ENCODE measurements around the gene IFTAP.

IFTAP gene

GRCh38 chr11:36605221-36606216, 11.2 kb downstream of the IFTAP start:
- Histone ChIP-seq H3K27me3 (ENCODE audit: insufficient read depth, low read length) (no peaks in the 10 kb centered on the region), H3K4me3 (ENCODE audit: low read length) (no peak overlapping the region), H3K4me1 (ENCODE audit: insufficient read depth, low read length) (no peaks in the 10 kb centered on the region), H3K9me3 (ENCODE audit: low read length) (no peaks in the 10 kb centered on the region), H3K36me3 (ENCODE audit: insufficient read depth, low read length) (no peaks in the 10 kb centered on the region), H2AFZ (ENCODE audit: low read depth, low read length) (no peak overlapping the region)

GRCh38 chr11:36608491-36609199, 14.3 kb downstream of the IFTAP start:
- Histone ChIP-seq H2AFZ (ENCODE audit: low read depth, low read length) (no peak overlapping the region), H3K4me3 (ENCODE audit: low read length) (no peak overlapping the region), H3K9me3 (ENCODE audit: low read length) (no peaks in the 10 kb centered on the region), H3K36me3 (ENCODE audit: insufficient read depth, low read length) (no peaks in the 10 kb centered on the region), H3K27me3 (ENCODE audit: insufficient read depth, low read length) (no peaks in the 10 kb centered on the region), H3K4me1 (ENCODE audit: insufficient read depth, low read length) (no peaks in the 10 kb centered on the region)

GRCh38 chr11:36609383-36609782, 15.1 kb downstream of the IFTAP start:
- no peaks in the 10 kb centered on the region for H3K36me3 ChIP-seq (ENCODE audit: insufficient read depth, low read length)
- H2AFZ ChIP-seq (ENCODE audit: low read depth, low read length) = no peak overlapping the region
- H3K27me3 ChIP-seq (ENCODE audit: insufficient read depth, low read length) = no peaks in the 10 kb centered on the region
- no peaks in the 10 kb centered on the region for H3K9me3 ChIP-seq (ENCODE audit: low read length)
- H3K4me1 ChIP-seq (ENCODE audit: insufficient read depth, low read length) = no peaks in the 10 kb centered on the region
- no peak overlapping the region for H3K4me3 ChIP-seq (ENCODE audit: low read length)

GRCh38 chr11:36615826-36616225, 21.5 kb downstream of the IFTAP start:
- Histone ChIP-seq H3K4me1 (ENCODE audit: insufficient read depth, low read length) (no peaks in the 10 kb centered on the region), H3K36me3 (ENCODE audit: insufficient read depth, low read length) (no peaks in the 10 kb centered on the region), H2AFZ (ENCODE audit: low read depth, low read length) (no peak overlapping the region), H3K4me3 (ENCODE audit: low read length) (no peak overlapping the region), H3K9me3 (ENCODE audit: low read length) (no peaks in the 10 kb centered on the region), H3K27me3 (ENCODE audit: insufficient read depth, low read length) (no peaks in the 10 kb centered on the region)

- H3K9me3 ChIP-seq (ENCODE audit: low read length) = no peaks in the 10 kb centered on the region
- H2AFZ ChIP-seq (ENCODE audit: low read depth, low read length) = no peak overlapping the region
- no peaks in the 10 kb centered on the region for H3K27me3 ChIP-seq (ENCODE audit: insufficient read depth, low read length)
- no peaks in the 10 kb centered on the region for H3K4me1 ChIP-seq (ENCODE audit: insufficient read depth, low read length)
- no peaks in the 10 kb centered on the region for H3K36me3 ChIP-seq (ENCODE audit: insufficient read depth, low read length)
- H3K4me3 ChIP-seq (ENCODE audit: low read length) = no peak overlapping the region
Observed at GRCh38 chr11:36617543-36618362, 23.5 kb downstream of the IFTAP start.

- Histone ChIP-seq H3K9me3 (ENCODE audit: low read length) (no peaks in the 10 kb centered on the region), H2AFZ (ENCODE audit: low read depth, low read length) (no peak overlapping the region), H3K27me3 (ENCODE audit: insufficient read depth, low read length) (no peaks in the 10 kb centered on the region), H3K4me1 (ENCODE audit: insufficient read depth, low read length) (no peaks in the 10 kb centered on the region), H3K4me3 (ENCODE audit: low read length) (no peak overlapping the region), H3K36me3 (ENCODE audit: insufficient read depth, low read length) (no peaks in the 10 kb centered on the region)
Observed at GRCh38 chr11:36618363-36619047, 24.2 kb downstream of the IFTAP start.

- H3K27me3 ChIP-seq (ENCODE audit: insufficient read depth, low read length) = no peaks in the 10 kb centered on the region
- no peaks in the 10 kb centered on the region for H3K4me1 ChIP-seq (ENCODE audit: insufficient read depth, low read length)
- no peaks in the 10 kb centered on the region for H3K9me3 ChIP-seq (ENCODE audit: low read length)
- no peaks in the 10 kb centered on the region for H3K36me3 ChIP-seq (ENCODE audit: insufficient read depth, low read length)
- no peak overlapping the region for H3K4me3 ChIP-seq (ENCODE audit: low read length)
- no peak overlapping the region for H2AFZ ChIP-seq (ENCODE audit: low read depth, low read length)
Observed at GRCh38 chr11:36619502-36619901, 25.2 kb downstream of the IFTAP start.

- no peak overlapping the region for H2AFZ ChIP-seq (ENCODE audit: low read depth, low read length)
- no peaks in the 10 kb centered on the region for H3K4me1 ChIP-seq (ENCODE audit: insufficient read depth, low read length)
- H3K27me3 ChIP-seq (ENCODE audit: insufficient read depth, low read length) = no peaks in the 10 kb centered on the region
- H3K4me3 ChIP-seq (ENCODE audit: low read length) = no peak overlapping the region
- no peaks in the 10 kb centered on the region for H3K36me3 ChIP-seq (ENCODE audit: insufficient read depth, low read length)
- H3K9me3 ChIP-seq (ENCODE audit: low read length) = no peaks in the 10 kb centered on the region
Observed at GRCh38 chr11:36620246-36620645, 25.9 kb downstream of the IFTAP start.

- Histone ChIP-seq H3K4me3 (ENCODE audit: low read length) (no peak overlapping the region), H3K4me1 (ENCODE audit: insufficient read depth, low read length) (no peaks in the 10 kb centered on the region), H3K9me3 (ENCODE audit: low read length) (no peaks in the 10 kb centered on the region), H3K27me3 (ENCODE audit: insufficient read depth, low read length) (no peaks in the 10 kb centered on the region), H2AFZ (ENCODE audit: low read depth, low read length) (no peak overlapping the region), H3K36me3 (ENCODE audit: insufficient read depth, low read length) (no peaks in the 10 kb centered on the region)
Observed at GRCh38 chr11:36622431-36623136, 28.3 kb downstream of the IFTAP start.

GRCh38 chr11:36623494-36623893, 29.2 kb downstream of the IFTAP start:
- Histone ChIP-seq H3K4me3 (ENCODE audit: low read length) (no peak overlapping the region), H3K27me3 (ENCODE audit: insufficient read depth, low read length) (no peaks in the 10 kb centered on the region), H3K9me3 (ENCODE audit: low read length) (no peaks in the 10 kb centered on the region)

GRCh38 chr11:36627006-36627405, 32.7 kb downstream of the IFTAP start:
- H3K27me3 ChIP-seq (ENCODE audit: insufficient read depth, low read length) = no peaks in the 10 kb centered on the region
- peaks cover 12% of the 10 kb centered on the region for H3K4me1 ChIP-seq (ENCODE audit: insufficient read depth, low read length)
- H3K4me3 ChIP-seq (ENCODE audit: low read length) = no peak overlapping the region
- H3K36me3 ChIP-seq (ENCODE audit: insufficient read depth, low read length) = no peaks in the 10 kb centered on the region
- H3K9me3 ChIP-seq (ENCODE audit: low read length) = no peaks in the 10 kb centered on the region
- no peak overlapping the region for H2AFZ ChIP-seq (ENCODE audit: low read depth, low read length)

More at GRCh38 chr11:36623494-36623893, 29.2 kb downstream of the IFTAP start:
- Histone ChIP-seq H3K36me3 (ENCODE audit: insufficient read depth, low read length) (no peaks in the 10 kb centered on the region), H2AFZ (ENCODE audit: low read depth, low read length) (no peak overlapping the region), H3K4me1 (ENCODE audit: insufficient read depth, low read length) (no peaks in the 10 kb centered on the region)

- Histone ChIP-seq H3K36me3 (ENCODE audit: insufficient read depth, low read length) (no peaks in the 10 kb centered on the region), H3K4me1 (ENCODE audit: insufficient read depth, low read length) (peaks cover 13% of the 10 kb centered on the region), H3K27me3 (ENCODE audit: insufficient read depth, low read length) (no peaks in the 10 kb centered on the region), H3K4me3 (ENCODE audit: low read length) (no peak overlapping the region), H2AFZ (ENCODE audit: low read depth, low read length) (no peak overlapping the region), H3K9me3 (ENCODE audit: low read length) (no peaks in the 10 kb centered on the region)
Observed at GRCh38 chr11:36627471-36627870, 33.2 kb downstream of the IFTAP start.

Measured in neuron (in vitro differentiated cells).